GM21576 (cell line): ENCODE data around the gene GGPS1.
A peak's percentile ranks its signal among the peaks of the same experiment; 100 is the strongest.
"Not testable (repeated sequence)": the region's sequence is repeated elsewhere in the genome, so short reads cannot be mapped to it uniquely, and the experiment has no call there.

ENCODE experiments used
- ATAC-seq: cut with Tn5 transposase; IDR thresholded peaks from one replicate; pipeline ENCODE4 v1.9.1; 2021; ENCODE audit warnings: mild to moderate bottlenecking, moderate library complexity; ENCODE audit not compliant: unreplicated experiment

Gene GGPS1

GRCh38 chr1:235336903-235337302 is 8.5 kb downstream of the GGPS1 start:
- ATAC-seq = no peak

- no peak for ATAC-seq
Observed at GRCh38 chr1:235339746-235340145, 11.4 kb downstream of the GGPS1 start.

- no peak for ATAC-seq
Observed at GRCh38 chr1:235341334-235341733, 13.0 kb downstream of the GGPS1 start.

GRCh38 chr1:235342039-235342438 is 13.7 kb downstream of the GGPS1 start:
- no peak for ATAC-seq

- ATAC-seq = no peak
Observed at GRCh38 chr1:235342471-235342870, 14.1 kb downstream of the GGPS1 start.

GRCh38 chr1:235343726-235344125 is 15.4 kb downstream of the GGPS1 start:
- ATAC-seq = no peak

GRCh38 chr1:235351441-235351840 is 23.1 kb downstream of the GGPS1 start:
- no peak for ATAC-seq

- ATAC-seq = no peak
Observed at GRCh38 chr1:235351898-235352297, 23.5 kb downstream of the GGPS1 start.

- no peak for ATAC-seq
Observed at GRCh38 chr1:235357485-235358373, 29.4 kb downstream of the GGPS1 start.

- no peak for ATAC-seq
Observed at GRCh38 chr1:235358899-235359298, 30.5 kb downstream of the GGPS1 start.

GRCh38 chr1:235364189-235364588 is 35.8 kb downstream of the GGPS1 start:
- not testable (repeated sequence) for ATAC-seq

GRCh38 chr1:235366286-235366685 is 37.9 kb downstream of the GGPS1 start:
- ATAC-seq = no peak

- ATAC-seq = peak; percentile 100
Observed at GRCh38 chr1:235367000-235367908, 38.9 kb downstream of the GGPS1 start, which contains the start of gene TBCE. Gene TBCE, plus strand, starts transcription at chr1:235367427. Its CDS starts 12,623 bp downstream, at chr1:235380050.

- no peak for ATAC-seq
Observed at GRCh38 chr1:235368428-235368827, 40.1 kb downstream of the GGPS1 start.

- no peak for ATAC-seq
Observed at GRCh38 chr1:235369802-235370201, 41.4 kb downstream of the GGPS1 start.

- no peak for ATAC-seq
Observed at GRCh38 chr1:235375919-235376605, 47.7 kb downstream of the GGPS1 start.

- not testable (repeated sequence) for ATAC-seq
Observed at GRCh38 chr1:235378134-235378735, 49.9 kb downstream of the GGPS1 start.

GRCh38 chr1:235381955-235382739 is 53.8 kb downstream of the GGPS1 start:
- ATAC-seq = not testable (repeated sequence)

GRCh38 chr1:235385633-235386032 is 57.3 kb downstream of the GGPS1 start:
- not testable (repeated sequence) for ATAC-seq

- no peak for ATAC-seq
Observed at GRCh38 chr1:235391874-235392273, 63.5 kb downstream of the GGPS1 start.
